Measurements from ENCODE around the gene NRXN2.

GRCh38 chr11:64745521-64746328 is 22.7 kb upstream of the NRXN2 start:
- TF ChIP-seq, protein P1, sequence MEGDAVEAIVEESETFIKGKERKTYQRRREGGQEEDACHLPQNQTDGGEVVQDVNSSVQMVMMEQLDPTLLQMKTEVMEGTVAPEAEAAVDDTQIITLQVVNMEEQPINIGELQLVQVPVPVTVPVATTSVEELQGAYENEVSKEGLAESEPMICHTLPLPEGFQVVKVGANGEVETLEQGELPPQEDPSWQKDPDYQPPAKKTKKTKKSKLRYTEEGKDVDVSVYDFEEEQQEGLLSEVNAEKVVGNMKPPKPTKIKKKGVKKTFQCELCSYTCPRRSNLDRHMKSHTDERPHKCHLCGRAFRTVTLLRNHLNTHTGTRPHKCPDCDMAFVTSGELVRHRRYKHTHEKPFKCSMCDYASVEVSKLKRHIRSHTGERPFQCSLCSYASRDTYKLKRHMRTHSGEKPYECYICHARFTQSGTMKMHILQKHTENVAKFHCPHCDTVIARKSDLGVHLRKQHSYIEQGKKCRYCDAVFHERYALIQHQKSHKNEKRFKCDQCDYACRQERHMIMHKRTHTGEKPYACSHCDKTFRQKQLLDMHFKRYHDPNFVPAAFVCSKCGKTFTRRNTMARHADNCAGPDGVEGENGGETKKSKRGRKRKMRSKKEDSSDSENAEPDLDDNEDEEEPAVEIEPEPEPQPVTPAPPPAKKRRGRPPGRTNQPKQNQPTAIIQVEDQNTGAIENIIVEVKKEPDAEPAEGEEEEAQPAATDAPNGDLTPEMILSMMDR (IDR thresholded peaks at IDR 0.05) = no peak
- TF ChIP-seq EP300 (IDR thresholded peaks at IDR 0.05) (no peak), POLR2A (IDR thresholded peaks at IDR 0.05) (peak in 1 of 2 donors; percentile 32), POLR2AphosphoS5 (IDR thresholded peaks at IDR 0.05) (no peak)
